Transverse colon (tissue), 4 donors: ENCODE measurements around the gene B3GALT4. TPM values are rescaled to one million over a fixed set of nuclear protein-coding genes. Genes with fewer than 3 reads are reported as not detected.
A peak's percentile ranks its signal among the peaks of the same experiment; 100 is the strongest.

ENCODE experiments used
- DNase-seq: peaks from one replicate; pipeline ENCODE4 v3.0.0-alpha.2; 2019
- H3K27ac ChIP-seq, 4 donors: fragments of 200-600 bp; sonication (generic); 2 replicates each; pipeline ENCODE4 v1.5.1; 2016 to 2018; ENCODE audit warnings: inconsistent platforms in 4 of 4
- H3K27me3 ChIP-seq: fragments of 200-600 bp; sonication (generic); 2 replicates; pipeline ENCODE4 v1.5.1; 2017; ENCODE audit warnings: inconsistent platforms
- H3K36me3 ChIP-seq, 4 donors: fragments of 200-600 bp; sonication (generic); 2 replicates each; pipeline ENCODE4 v1.5.1; 2017 to 2019; ENCODE audit warnings: inconsistent platforms in 4 of 4
- H3K4me1 ChIP-seq, 4 donors: fragments of 200-600 bp; sonication (generic); 2 replicates each; pipeline ENCODE4 v1.5.1; 2017 to 2020; ENCODE audit warnings: inconsistent platforms in 4 of 4
- H3K4me3 ChIP-seq, 4 donors: fragments of 200-600 bp; sonication (generic); 1 replicate in 1 of 4; 2 replicates in 3 of 4; pipeline versions ENCODE4 v1.5.1 to v1.6.1; 2017 to 2019; ENCODE audit warnings: inconsistent platforms in 4 of 4
- H3K9me3 ChIP-seq, 2 donors: fragments of 200-600 bp; sonication (generic); 2 replicates each; pipeline ENCODE4 v1.5.1; 2017 to 2019; ENCODE audit warnings: inconsistent platforms in 2 of 2
- CTCF ChIP-seq, 5 experiments: fragments of 200-600 bp in 3 of 5; fragments of 450-650 bp in 2 of 5; sonication (generic) in 3 of 5; IDR thresholded peaks; 1 replicate in 2 of 5; 2 replicates in 3 of 5; pipeline ENCODE4 v1.5.1; 2016 to 2017; ENCODE audit warnings: antibody characterized with exemption in 5 of 5, inconsistent platforms in 3 of 5, mild to moderate bottlenecking in 2 of 5, moderate library complexity in 1 of 5
- EP300 ChIP-seq: sonication (generic); formaldehyde crosslinking; IDR thresholded peaks from one replicate; pipeline ENCODE4 v1.6.1; 2017; ENCODE audit warnings: antibody characterized with exemption, low read depth
- POLR2A ChIP-seq: fragments of 450-650 bp; IDR thresholded peaks from one replicate; pipeline ENCODE4 v1.6.1; 2016; ENCODE audit warnings: antibody characterized with exemption, mild to moderate bottlenecking, moderate library complexity
- POLR2AphosphoS5 ChIP-seq, 3 donors: sonication (generic); formaldehyde crosslinking; IDR thresholded peaks; one replicate each; pipeline ENCODE4 v1.6.1; 2016; ENCODE audit warnings: antibody characterized with exemption in 3 of 3
- WGBS, 2 donors: methylation state at CpG; one replicate each; pipeline ENCODE4 v1.1.5; 2018; ENCODE audit warnings: low coverage in 1 of 2; 5-methylcytosine and 5-hydroxymethylcytosine counted together
- in situ Hi-C, 4 donors: fragments of 200-750 bp; cut with MboI; loops; one replicate each; pipeline versions ENCODE4 v1.15.0 to v1.15.1; 2017; ENCODE audit warnings: low sequenced_read_pairs in 3 of 4, low pct_ligation_motif_present in 1 of 4, low pct_unique_long_range_greater_than_20kb in 1 of 4
- intact Hi-C: fragments of 100-400 bp; cut with DNase I; formaldehyde crosslinking; loops from one replicate; pipeline ENCODE4 v1.15.1; 2023; ENCODE audit warnings: low total_unique reads
- total RNA-seq, 4 donors: library from RNA; depleted of rRNA; stranded (reverse); fragments of >200 nt; gene quantifications; one replicate each; pipeline ENCODE4 v1.1.0, GENCODE V29; 2016

The B3GALT4 gene
- total RNA-seq, 4 donors from 2014 or later = 39.4 to 49.0 (median 41.8) TPM

DNA sequence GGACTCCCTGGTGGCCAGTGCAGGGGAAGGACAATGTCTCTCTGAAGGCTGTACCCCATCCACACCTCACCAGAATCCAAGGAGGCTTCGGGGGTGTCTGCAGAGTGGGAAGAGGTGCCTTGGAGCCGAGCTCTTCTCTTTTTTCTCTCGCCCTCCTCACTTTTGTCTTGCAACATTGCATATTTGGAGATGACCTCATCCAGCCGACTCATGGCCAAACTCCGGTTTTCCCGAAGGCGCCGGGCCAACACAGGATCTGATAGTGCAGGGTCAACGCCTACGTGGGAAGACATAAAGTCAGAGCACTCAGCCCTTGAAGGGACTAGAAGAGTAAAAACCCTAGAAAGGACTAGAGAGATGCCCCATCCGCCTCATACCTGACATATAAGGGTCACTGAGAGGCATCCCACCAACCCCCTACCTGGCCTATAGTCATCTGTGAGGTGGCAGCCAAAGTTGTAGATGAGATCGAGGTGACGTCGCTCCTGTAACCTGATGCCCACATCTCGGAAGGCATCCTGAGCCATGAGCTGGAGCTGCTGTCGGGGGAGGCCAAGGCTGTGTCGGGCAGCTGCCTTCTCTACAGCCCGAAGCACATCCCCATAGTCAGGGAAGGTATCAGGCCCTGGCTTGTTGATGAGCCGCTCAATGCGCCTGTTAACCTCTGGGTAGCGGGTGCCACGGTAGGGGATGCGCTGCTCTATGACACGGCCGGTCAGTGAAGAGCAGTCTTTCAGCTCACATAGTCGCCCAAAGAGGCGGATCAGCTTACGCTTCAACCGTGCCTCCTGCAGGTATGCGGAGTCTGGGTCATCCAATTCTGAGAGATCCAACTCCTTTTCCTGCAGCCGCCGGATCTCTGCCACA, 43.6 kb downstream of the B3GALT4 start:
- in situ Hi-C loops (no loop called here), intact Hi-C loops (no loop called here)
- WGBS, 2 donors = 90% methylated on average over 32 of the region's 32 CpGs; no CpG with 5 or more reads in 1 of the 2 donors
- Histone ChIP-seq H3K4me3 (no peak overlapping the region), H3K4me1 (peaks cover 26 to 61% (median 52%) of the 10 kb centered on the region in 4 donors), H3K27me3 (no peaks in the 10 kb centered on the region), H3K36me3 (peaks cover 0 to 24% (median 8%) of the 10 kb centered on the region in 4 donors), H3K9me3 (no peaks in the 10 kb centered on the region), H3K27ac (peak overlapping the region in 3 of 4 donors; percentile 18 to 94 (median 31))
- peak; percentile 33 for DNase-seq
- TF ChIP-seq EP300 (no peak), POLR2A (no peak), CTCF (IDR thresholded peaks at IDR 0.05) (no peak)

DNA sequence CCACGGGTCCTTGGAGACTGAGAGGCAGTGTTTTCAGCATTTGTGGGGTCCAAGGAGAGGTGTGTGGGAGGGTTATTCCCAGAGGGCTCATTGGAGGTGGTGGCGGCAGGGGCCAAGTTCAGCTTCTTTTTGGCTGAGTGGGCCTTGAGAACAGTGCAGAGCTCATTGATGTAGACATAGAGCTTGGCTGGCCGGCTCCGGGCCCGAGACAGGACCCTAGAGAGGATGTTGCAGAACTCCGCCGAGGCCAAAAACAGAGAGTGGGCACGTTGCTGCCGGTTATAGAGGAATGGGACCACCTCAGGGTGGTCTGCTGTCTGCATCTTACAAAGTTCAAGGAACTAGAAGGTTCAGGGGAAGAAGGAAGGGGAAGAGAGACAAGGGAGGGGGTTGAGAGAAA, 44.3 kb downstream of the B3GALT4 start:
- no peak for DNase-seq
- peak overlapping the region; percentile 90 to 94 (median 92) for H3K27ac ChIP-seq
- intact Hi-C loops (no loop called here), in situ Hi-C loops (no loop called here)
- TF ChIP-seq CTCF (IDR thresholded peaks at IDR 0.05) = no peak
- no peak for TF ChIP-seq EP300
- no peak for TF ChIP-seq POLR2A
- 72 to 77% methylated on average over 3 to 9 of the region's 9 CpGs for WGBS, 2 donors
- H3K36me3 ChIP-seq = peaks cover 0 to 24% (median 8%) of the 10 kb centered on the region in 4 donors
- H3K27me3 ChIP-seq = no peaks in the 10 kb centered on the region
- H3K4me1 ChIP-seq = peaks cover 26 to 60% (median 51%) of the 10 kb centered on the region in 4 donors
- H3K4me3 ChIP-seq = peak overlapping the region in 1 of 4 donors; percentile 93
- H3K9me3 ChIP-seq = no peaks in the 10 kb centered on the region

GRCh38 chr6:33323623-33323948, 46.7 kb downstream of the B3GALT4 start:
- peak overlapping the region; percentile 31 to 93 (median 84) for H3K4me3 ChIP-seq
- H3K27me3 ChIP-seq = no peaks in the 10 kb centered on the region
- TF ChIP-seq POLR2AphosphoS5 (IDR thresholded peaks at IDR 0.05) = no peak
- no peak for TF ChIP-seq EP300
- no peak for TF ChIP-seq POLR2A
- TF ChIP-seq CTCF (IDR thresholded peaks at IDR 0.05) = no peak
- H3K27ac ChIP-seq = peak overlapping the region; percentile 90 to 94 (median 92)
- H3K9me3 ChIP-seq = no peaks in the 10 kb centered on the region
- peaks cover 0 to 23% (median 8%) of the 10 kb centered on the region in 4 donors for H3K36me3 ChIP-seq
- no peak for DNase-seq
- in situ Hi-C loops = no loop called here
- WGBS, 2 donors = 1% methylated on average over 12 of the region's 12 CpGs; no CpG with 5 or more reads in 1 of the 2 donors
- intact Hi-C loops = no loop called here
- H3K4me1 ChIP-seq = peaks cover 24 to 46% (median 41%) of the 10 kb centered on the region in 4 donors

DNA sequence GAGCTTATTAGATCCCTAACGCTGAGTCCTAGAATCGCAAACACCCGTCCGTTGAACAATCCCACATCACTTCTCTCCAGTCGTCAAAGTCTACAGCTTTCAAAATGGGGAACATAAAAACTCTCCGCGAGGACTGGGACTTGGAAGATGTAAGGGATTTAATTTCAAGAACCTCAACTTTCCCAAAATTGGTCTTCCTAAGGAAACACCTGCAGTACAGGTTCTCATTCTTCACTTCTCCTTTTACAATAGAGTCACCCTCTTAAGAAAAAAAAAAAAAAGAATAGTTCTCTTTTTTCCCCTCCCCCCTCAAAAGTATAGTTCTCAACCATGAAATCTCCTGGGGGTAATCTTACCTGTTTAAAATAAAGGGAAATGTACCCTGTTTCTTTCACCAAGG, 47.2 kb downstream of the B3GALT4 start:
- H3K9me3 ChIP-seq = no peaks in the 10 kb centered on the region
- peak overlapping the region; percentile 90 to 94 (median 92) for H3K27ac ChIP-seq
- WGBS, 2 donors = 28% methylated on average over 7 of the region's 7 CpGs; no CpG with 5 or more reads in 1 of the 2 donors
- TF ChIP-seq CTCF (IDR thresholded peaks at IDR 0.05) (no peak), POLR2AphosphoS5 (IDR thresholded peaks at IDR 0.05) (no peak), POLR2A (no peak), EP300 (no peak)
- intact Hi-C loops (no loop called here), in situ Hi-C loops (no loop called here)
- peaks cover 0 to 18% (median 7%) of the 10 kb centered on the region in 4 donors for H3K36me3 ChIP-seq
- no peak for DNase-seq
- H3K27me3 ChIP-seq = no peaks in the 10 kb centered on the region
- H3K4me1 ChIP-seq = peaks cover 21 to 41% (median 36%) of the 10 kb centered on the region in 4 donors
- H3K4me3 ChIP-seq = peak overlapping the region in 3 of 4 donors; percentile 83 to 93 (median 85)

Other genes with a start within 250 kb of the B3GALT4 start
- gene HLA-DPA1, start 203.5 kb upstream of the B3GALT4 start, total RNA-seq = 10 to 100 TPM in 3 of 4 donors, 1 to 10 TPM in 1; 2.2 to 77.8 (median 28.7) TPM
- 10 to 100 TPM in 3 of 4 donors, 1 to 10 TPM in 1; 10.0 to 68.0 (median 40.4) TPM for gene HLA-DPB1, start 201.1 kb upstream of the B3GALT4 start, total RNA-seq
- gene COL11A2, start 84.7 kb upstream of the B3GALT4 start, total RNA-seq = under 1 TPM in 3 of 4 donors, not detected in 1; 0.14 to 0.79 (median 0.75) TPM
- 10 to 100 TPM; 26.9 to 31.9 (median 29.4) TPM for gene RXRB, start 76.5 kb upstream of the B3GALT4 start, total RNA-seq
- 10 to 100 TPM; 38.2 to 99.9 (median 60.5) TPM for gene SLC39A7, start 76.3 kb upstream of the B3GALT4 start, total RNA-seq
- gene HSD17B8, start 72.5 kb upstream of the B3GALT4 start, total RNA-seq = 10 to 100 TPM; 34.3 to 65.7 (median 43.1) TPM
- 10 to 100 TPM; 10.8 to 29.9 (median 19.9) TPM for gene RING1, start 68.6 kb upstream of the B3GALT4 start, total RNA-seq
- gene VPS52, start 5.2 kb upstream of the B3GALT4 start, total RNA-seq = 10 to 100 TPM; 52.4 to 93.3 (median 63.4) TPM
- gene RPS18, start 5.0 kb upstream of the B3GALT4 start, total RNA-seq = 1,000 to 10,000 TPM in 2 of 4 donors, 100 to 1,000 TPM in 2; 773 to 2,238 (median 1,359) TPM
- gene WDR46, start 12.1 kb downstream of the B3GALT4 start, total RNA-seq = 10 to 100 TPM; 25.0 to 87.2 (median 55.8) TPM
- 10 to 100 TPM in 3 of 4 donors, not detected in 1; 23.6 to 39.8 (median 28.1) TPM for gene PFDN6, start 12.5 kb downstream of the B3GALT4 start, total RNA-seq
- gene RGL2, start 21.8 kb downstream of the B3GALT4 start, total RNA-seq = 10 to 100 TPM; 21.3 to 70.3 (median 25.8) TPM
- gene TAPBP, start 37.0 kb downstream of the B3GALT4 start, total RNA-seq = 100 to 1,000 TPM; 175 to 423 (median 217) TPM
- gene ZBTB22, start 40.6 kb downstream of the B3GALT4 start, total RNA-seq = 10 to 100 TPM; 10.1 to 31.8 (median 17.2) TPM
- gene DAXX, start 45.8 kb downstream of the B3GALT4 start, total RNA-seq = 100 to 1,000 TPM in 1 of 4 donors, 10 to 100 TPM in 3; 40.7 to 302 (median 52.6) TPM
- 10 to 100 TPM in 1 of 4 donors, 1 to 10 TPM in 3; 2.6 to 51.5 (median 5.8) TPM for gene KIFC1, start 114.7 kb downstream of the B3GALT4 start, total RNA-seq
- 100 to 1,000 TPM in 1 of 4 donors, 10 to 100 TPM in 3; 47.8 to 110 (median 48.4) TPM for gene PHF1, start 133.9 kb downstream of the B3GALT4 start, total RNA-seq
- 100 to 1,000 TPM in 2 of 4 donors, 10 to 100 TPM in 2; 18.9 to 134 (median 91.3) TPM for gene CUTA, start 141.0 kb downstream of the B3GALT4 start, total RNA-seq
- gene SYNGAP1, start 142.9 kb downstream of the B3GALT4 start, total RNA-seq = 10 to 100 TPM in 2 of 4 donors, 1 to 10 TPM in 2; 4.9 to 37.2 (median 11.1) TPM
- 1 to 10 TPM in 2 of 4 donors, not detected in 2; 2.2 to 3.2 TPM for gene ZBTB9, start 177.5 kb downstream of the B3GALT4 start, total RNA-seq